HEK293T (cell line): Measurements from ENCODE around the gene GLCE.

ENCODE experiments used
- CTCF ChIA-PET: fragments of 350-600 bp; formaldehyde crosslinking; extraction: SDS; loops from one replicate; lab custom pipeline; 2021; ENCODE audit warnings: antibody characterized with exemption, inconsistent platforms; lab: Yijun Ruan, JAX
- POLR2A ChIA-PET: fragments of 350-600 bp; formaldehyde crosslinking; extraction: SDS; loops from one replicate; lab custom pipeline; 2020; ENCODE audit warnings: antibody characterized with exemption, inconsistent platforms; lab: Yijun Ruan, JAX
- DNase-seq: peaks from one replicate; pipeline ENCODE4 v3.0.0; 2012; ENCODE audit warnings: mixed read lengths; ENCODE audit errors: extremely low spot score
- ARNT ChIP-seq: fragments of 450-650 bp; IDR thresholded peaks from 2 replicates; pipeline ENCODE4 v1.6.1; 2017; ENCODE audit warnings: mild to moderate bottlenecking
- BHLHE40 ChIP-seq: fragments of 450-650 bp; IDR thresholded peaks from 2 replicates; pipeline ENCODE4 v1.6.1; 2016; ENCODE audit warnings: mild to moderate bottlenecking, moderate library complexity, borderline replicate concordance
- CTBP1 ChIP-seq: fragments of 450-650 bp; IDR thresholded peaks from 2 replicates; pipeline ENCODE4 v1.6.1; 2016; ENCODE audit warnings: borderline replicate concordance
- ELF4 ChIP-seq: fragments of 450-650 bp; IDR thresholded peaks from 2 replicates; pipeline ENCODE4 v1.6.1; 2017; ENCODE audit warnings: antibody characterized with exemption
- FOXA1 ChIP-seq: fragments of 450-650 bp; IDR thresholded peaks from 2 replicates; pipeline ENCODE4 v1.6.1; 2016; ENCODE audit warnings: mild to moderate bottlenecking
- FOXK2 ChIP-seq: fragments of 450-650 bp; IDR thresholded peaks from 2 replicates; pipeline ENCODE4 v1.6.1; 2016; ENCODE audit warnings: mild to moderate bottlenecking
- FOXM1 ChIP-seq: fragments of 450-650 bp; IDR thresholded peaks from 2 replicates; pipeline ENCODE4 v1.6.1; 2017; ENCODE audit warnings: mild to moderate bottlenecking, borderline replicate concordance
- HDGF ChIP-seq: fragments of 450-650 bp; IDR thresholded peaks from 2 replicates; pipeline ENCODE4 v1.6.1; 2017; ENCODE audit warnings: antibody characterized with exemption, borderline replicate concordance
- L3MBTL2 ChIP-seq: fragments of 450-650 bp; conservative IDR thresholded peaks from 2 replicates; pipeline ENCODE4 v1.6.1; 2016; ENCODE audit warnings: mild to moderate bottlenecking
- LEF1 ChIP-seq: fragments of 450-650 bp; IDR thresholded peaks from 2 replicates; pipeline ENCODE4 v1.6.1; 2017; ENCODE audit warnings: mild to moderate bottlenecking, borderline replicate concordance
- NFRKB ChIP-seq: fragments of 450-650 bp; IDR thresholded peaks from 2 replicates; pipeline ENCODE4 v1.6.1; 2016; ENCODE audit warnings: mild to moderate bottlenecking, moderate library complexity
- PKNOX1 ChIP-seq: fragments of 450-650 bp; IDR thresholded peaks from 2 replicates; pipeline ENCODE4 v1.6.1; 2016
- SP1 ChIP-seq: fragments of 450-650 bp; IDR thresholded peaks from 2 replicates; pipeline ENCODE4 v1.6.1; 2017
- SUZ12 ChIP-seq: fragments of 450-650 bp; IDR thresholded peaks from 2 replicates; pipeline ENCODE4 v1.6.1; 2016; ENCODE audit warnings: mild to moderate bottlenecking
- TARDBP ChIP-seq: fragments of 450-650 bp; IDR thresholded peaks from 2 replicates; pipeline ENCODE4 v1.6.1; 2016
- ZNF384 ChIP-seq: fragments of 450-650 bp; IDR thresholded peaks from 2 replicates; pipeline ENCODE4 v1.6.1; 2016

Gene GLCE

DNA sequence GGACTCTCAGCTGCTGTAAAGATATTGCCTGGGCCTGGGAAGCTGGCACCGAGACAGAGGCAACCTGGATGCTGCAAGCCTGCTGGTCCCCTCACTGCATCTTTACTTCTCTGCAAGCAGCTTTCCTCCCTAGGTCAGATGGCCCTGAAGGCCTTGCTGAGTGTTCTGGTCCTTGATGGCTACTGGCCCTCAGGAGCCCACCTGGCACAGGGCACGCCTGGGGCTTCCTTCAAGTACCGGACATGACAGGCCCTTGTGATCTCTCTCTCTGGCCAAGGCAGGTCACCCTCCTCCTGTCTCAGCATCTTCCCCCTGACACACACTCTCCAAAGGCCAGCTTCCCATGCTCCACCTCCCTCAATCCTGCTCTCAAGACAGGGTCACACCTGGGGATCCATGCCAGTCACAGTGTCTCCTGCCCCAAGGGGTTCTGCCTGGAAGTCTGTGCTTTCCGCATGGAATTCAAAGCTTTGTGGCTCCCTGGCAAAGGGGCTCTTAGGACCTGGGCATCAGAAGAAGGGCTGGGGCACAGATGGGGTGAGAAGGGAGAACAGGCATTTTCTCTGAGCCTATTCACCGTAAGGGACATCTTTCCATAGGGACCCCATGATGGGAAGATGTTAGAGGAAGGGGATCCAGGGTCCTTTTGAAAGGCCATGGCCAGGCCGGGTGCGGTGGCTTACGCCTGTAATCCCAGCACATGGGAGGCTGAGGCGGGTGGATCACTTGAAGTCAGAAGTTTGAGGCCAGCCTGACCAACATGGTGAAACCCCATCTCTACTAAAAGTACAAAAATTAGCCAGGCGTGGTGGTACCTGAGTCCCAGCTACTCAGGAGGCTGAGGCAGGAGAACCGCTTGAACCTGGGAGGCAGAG is 133.5 kb downstream of the GLCE start:
- ChIA-PET CTCF (no interaction called here), POLR2A (no interaction called here)
- no peak for TF ChIP-seq SP1
- no peak for TF ChIP-seq LEF1
- no peak for TF ChIP-seq PKNOX1
- no peak for TF ChIP-seq SUZ12
- no peak for TF ChIP-seq CTBP1
- TF ChIP-seq ARNT = no peak
- TF ChIP-seq BHLHE40 = no peak
- TF ChIP-seq TARDBP = no peak
- TF ChIP-seq HDGF = no peak
- no peak for TF ChIP-seq L3MBTL2
- no peak for TF ChIP-seq FOXK2
- TF ChIP-seq FOXM1 = no peak
- TF ChIP-seq FOXA1 = no peak
- TF ChIP-seq ZNF384 = no peak
- no peak for DNase-seq

DNA sequence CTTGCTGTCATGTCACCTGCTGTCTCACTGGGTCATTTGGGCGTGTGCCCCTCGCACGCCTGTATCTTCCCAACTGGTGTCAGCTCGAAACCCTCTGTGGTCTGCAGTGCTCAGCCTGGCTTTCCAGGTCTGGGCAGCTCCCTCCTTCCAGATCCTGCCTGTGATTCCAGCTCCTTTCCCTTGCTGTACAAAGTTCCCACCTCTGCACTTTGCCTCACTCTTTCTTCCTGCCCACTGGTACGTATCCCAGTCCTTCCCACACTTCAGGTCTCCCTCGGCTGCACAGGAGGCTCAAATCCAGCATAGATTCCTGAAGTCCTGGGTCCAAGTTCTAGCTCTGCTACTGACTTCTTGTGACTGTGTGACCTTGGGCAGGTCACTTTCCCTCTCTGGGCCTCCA is 136.2 kb downstream of the GLCE start:
- CTCF ChIA-PET = interaction anchor here (0.6 kb wide), 1 partner anchor 213 kb away, joined by 3 read pairs; no protein-coding TSS in a partner anchor
- DNase-seq = no peak
- no peak for TF ChIP-seq PKNOX1
- no peak for TF ChIP-seq FOXK2
- TF ChIP-seq ELF4 = no peak
- TF ChIP-seq ARNT = no peak
- TF ChIP-seq TARDBP = no peak
- TF ChIP-seq ZNF384 = no peak
- no peak for TF ChIP-seq BHLHE40
- no peak for TF ChIP-seq LEF1
- TF ChIP-seq NFRKB = no peak
- TF ChIP-seq L3MBTL2 = no peak
- TF ChIP-seq SUZ12 = no peak
- TF ChIP-seq FOXM1 = no peak
- POLR2A ChIA-PET = interaction anchor here (0.7 kb wide), 1 partner anchor 118 kb away, joined by 3 read pairs; the partner anchor contains the start of gene KIF23

GRCh38 chr15:69297642-69298353 is 137.4 kb downstream of the GLCE start:
- no peak for DNase-seq
- TF ChIP-seq SUZ12 = no peak
- POLR2A ChIA-PET = interaction anchor here (1.0 kb wide), 1 partner anchor 8 kb away, joined by 3 read pairs; no protein-coding TSS in a partner anchor
- CTCF ChIA-PET = no interaction called here

- TF ChIP-seq L3MBTL2 (peak; percentile 42), FOXA1 (no peak), FOXM1 (no peak), SUZ12 (no peak)
- no peak for DNase-seq
- CTCF ChIA-PET = no interaction called here
- POLR2A ChIA-PET = interaction anchor here (1.0 kb wide), 1 partner anchor 8 kb away, joined by 3 read pairs; no protein-coding TSS in a partner anchor
These were observed 137.9 kb downstream of the GLCE start for GRCh38 chr15:69298354-69298696.

- CTCF ChIA-PET = no interaction called here
- POLR2A ChIA-PET = interaction anchor here (1.0 to 1.1 kb wide), 2 partner anchors 9 to 154 kb away, joined by 3 read pairs; partner anchors contain the start of gene RPLP1
- DNase-seq = peak; percentile 83
- TF ChIP-seq BHLHE40 (no peak), L3MBTL2 (peak; percentile 27; the same call in 1 of the 2 replicates), FOXK2 (no peak), ARNT (no peak), ELF4 (no peak), NFRKB (no peak)
These were observed 138.4 kb downstream of the GLCE start, which contains the start of gene PAQR5 for GRCh38 chr15:69298697-69299441. Gene PAQR5, plus strand, starts transcription at chr15:69298912. Its CDS starts 61,169 bp downstream, at chr15:69360081.

DNA sequence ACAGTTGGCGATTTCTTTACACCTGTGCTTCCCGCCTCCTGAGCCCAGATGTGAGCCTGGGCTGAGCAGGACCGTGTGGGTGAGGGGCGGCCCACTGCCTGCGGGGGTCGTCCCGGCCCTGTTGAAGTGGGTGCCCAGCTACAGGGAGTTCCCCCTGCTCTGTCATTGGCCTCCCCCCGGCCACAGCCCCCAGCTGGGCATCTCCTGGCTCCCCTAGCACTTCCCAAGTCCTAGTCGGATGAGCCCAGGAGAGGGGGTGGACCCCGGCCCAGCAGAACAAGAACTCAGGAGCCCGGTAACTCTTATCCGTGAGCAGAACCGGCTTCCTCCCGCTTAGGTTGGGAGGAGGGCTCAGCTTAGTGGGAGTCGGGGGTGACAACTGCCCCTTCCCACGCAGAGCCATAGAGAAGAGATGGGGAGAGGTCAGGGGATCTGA is 139.0 kb downstream of the GLCE start:
- ChIA-PET POLR2A (interaction anchor here (0.9 to 1.1 kb wide), 2 partner anchors 24 to 154 kb away, joined by 3 read pairs; partner anchors contain the start of gene RPLP1), CTCF (interaction anchor here (1.3 kb wide), 1 partner anchor 240 kb away, joined by 4 read pairs; no protein-coding TSS in a partner anchor)
- TF ChIP-seq FOXM1 (no peak), LEF1 (no peak), PKNOX1 (no peak), SUZ12 (no peak), L3MBTL2 (no peak), TARDBP (no peak), SP1 (no peak), FOXA1 (no peak), HDGF (no peak), ZNF384 (no peak), CTBP1 (no peak), ELF4 (no peak), NFRKB (no peak), BHLHE40 (no peak), ARNT (no peak), FOXK2 (no peak)
- DNase-seq = no peak
